OCI-M2 (cell line): ENCODE measurements around the gene RPSA.
"Not testable (repeated sequence)": the region's sequence is repeated elsewhere in the genome, so short reads cannot be mapped to it uniquely, and the experiment has no call there.

Experiments used
- DNase-seq: peaks from one replicate; lab custom pipeline; 2025; ENCODE audit not compliant: unreplicated experiment; lab: John Stamatoyannopoulos, UW

Gene RPSA

DNA sequence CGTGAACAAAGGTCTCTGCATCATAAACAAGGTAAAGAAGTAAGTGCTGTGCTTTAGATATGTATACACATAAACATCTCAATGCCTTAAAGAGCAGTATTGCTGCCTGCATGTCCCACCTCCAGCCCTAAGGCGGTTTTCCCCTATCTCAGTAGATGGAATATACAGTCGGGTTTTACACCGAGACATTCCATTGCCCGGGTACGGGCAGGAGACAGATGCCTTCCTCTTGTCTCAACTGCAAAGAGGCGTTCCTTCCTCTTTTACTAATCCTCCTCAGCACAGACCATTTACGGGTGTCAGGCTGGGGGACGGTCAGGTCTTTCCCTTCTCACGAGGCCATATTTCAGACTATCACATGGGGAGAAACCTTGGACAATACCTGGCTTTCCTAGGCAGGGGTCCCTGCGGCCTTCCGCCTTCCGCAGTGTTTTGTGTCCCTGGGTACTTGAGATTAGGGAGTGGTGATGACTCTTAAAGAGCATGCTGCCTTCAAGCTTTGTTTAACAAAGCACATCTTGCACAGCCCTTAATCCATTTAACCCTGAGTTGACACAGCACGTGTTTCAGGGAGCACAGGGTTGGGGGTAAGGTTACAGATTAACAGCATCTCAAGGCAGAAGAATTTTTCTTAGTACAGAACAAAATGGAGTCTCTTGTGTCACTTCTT lies 12.2 kb downstream of the RPSA start:
- DNase-seq: not testable (repeated sequence)

DNA sequence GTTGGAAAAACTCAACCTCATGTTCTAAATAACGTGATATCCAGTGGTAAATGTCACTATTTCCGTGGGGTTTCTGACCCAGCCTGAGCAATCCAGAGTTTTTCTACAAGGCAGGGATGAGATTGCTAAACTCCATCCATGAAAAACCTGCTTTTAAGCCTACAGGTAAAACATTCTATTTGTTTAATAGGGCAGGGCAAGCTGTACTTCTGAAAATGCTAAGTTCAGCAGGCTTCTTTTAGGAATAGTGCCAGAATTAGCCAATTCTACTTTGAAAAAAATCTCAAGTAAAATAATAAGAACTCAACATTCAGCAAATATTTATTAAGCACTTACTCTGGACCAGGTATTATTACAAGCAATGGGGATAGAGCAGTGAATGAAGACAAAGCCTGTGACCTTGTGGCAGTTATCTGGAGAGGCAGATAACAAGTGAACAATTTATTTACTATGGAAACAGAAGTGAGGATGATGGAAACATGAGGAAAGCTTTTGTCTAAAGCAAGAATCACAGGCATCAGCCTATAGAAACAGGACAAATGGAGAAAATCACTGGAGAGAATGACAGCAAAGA lies 13.3 kb downstream of the RPSA start:
- no peak for DNase-seq

DNA sequence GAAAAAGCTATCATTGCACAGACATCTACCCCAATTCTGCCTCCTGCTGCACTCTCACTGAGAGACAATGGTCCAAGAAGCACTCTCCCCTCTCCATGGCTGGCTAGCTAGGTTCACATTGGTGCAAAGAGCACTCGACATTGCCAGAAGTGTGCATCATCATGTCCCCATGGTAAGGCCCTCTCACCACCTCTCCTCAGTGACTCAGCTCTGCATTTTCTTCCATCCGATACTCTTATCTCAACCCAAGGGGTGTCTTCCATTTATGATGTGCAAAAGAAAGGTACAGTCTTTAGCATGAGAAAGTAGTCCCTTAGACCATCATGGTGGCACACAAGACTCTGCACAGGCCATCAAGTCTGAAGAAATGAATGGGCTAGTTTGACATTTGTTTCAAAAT lies 14.0 kb downstream of the RPSA start:
- DNase-seq: no peak

DNA sequence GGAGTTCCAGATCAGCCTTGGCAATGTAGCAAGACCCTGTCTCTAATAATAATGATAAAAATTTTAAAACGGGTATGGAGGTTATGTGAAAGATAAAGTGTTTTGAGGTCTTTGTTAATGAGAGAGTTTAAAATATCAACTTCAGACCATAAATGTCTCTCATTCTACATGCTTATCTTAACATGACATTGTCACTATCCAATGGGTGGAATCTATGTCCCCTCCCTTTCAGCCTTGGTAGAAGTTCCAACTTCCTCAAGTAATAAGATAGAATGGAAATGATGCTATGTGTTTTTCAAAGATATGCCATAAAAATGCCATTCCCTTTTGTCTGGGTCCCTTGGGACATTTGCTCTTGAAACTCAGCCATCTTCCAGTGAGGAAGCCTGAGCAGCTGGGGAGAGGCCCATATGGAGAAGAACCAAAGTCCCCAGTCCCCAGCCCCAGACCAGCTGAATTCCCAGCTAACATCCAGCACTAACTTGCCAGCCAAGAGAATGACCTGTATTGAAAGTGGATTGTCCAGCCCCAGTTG lies 17.0 kb downstream of the RPSA start:
- peak; percentile 40 for DNase-seq

DNA sequence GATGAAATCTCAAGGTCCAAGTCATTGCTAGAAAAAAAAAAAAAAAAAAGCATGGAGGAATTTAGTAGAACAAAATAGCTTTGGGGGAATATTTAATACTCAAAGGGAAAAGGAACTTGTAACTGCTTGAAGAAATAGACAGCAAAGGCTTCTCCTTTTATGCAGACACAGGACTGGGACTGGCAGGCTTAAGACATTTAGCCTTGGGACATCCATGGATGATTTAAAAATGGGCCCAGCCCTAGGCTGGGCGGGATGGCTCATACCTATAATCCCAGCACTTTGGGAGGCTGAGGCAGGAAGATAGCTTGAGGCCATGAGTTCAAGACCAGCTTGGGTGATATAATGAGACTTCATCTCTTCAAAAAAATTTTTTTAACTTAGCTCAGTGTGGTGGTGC lies 19.8 kb downstream of the RPSA start:
- DNase-seq: no peak

DNA sequence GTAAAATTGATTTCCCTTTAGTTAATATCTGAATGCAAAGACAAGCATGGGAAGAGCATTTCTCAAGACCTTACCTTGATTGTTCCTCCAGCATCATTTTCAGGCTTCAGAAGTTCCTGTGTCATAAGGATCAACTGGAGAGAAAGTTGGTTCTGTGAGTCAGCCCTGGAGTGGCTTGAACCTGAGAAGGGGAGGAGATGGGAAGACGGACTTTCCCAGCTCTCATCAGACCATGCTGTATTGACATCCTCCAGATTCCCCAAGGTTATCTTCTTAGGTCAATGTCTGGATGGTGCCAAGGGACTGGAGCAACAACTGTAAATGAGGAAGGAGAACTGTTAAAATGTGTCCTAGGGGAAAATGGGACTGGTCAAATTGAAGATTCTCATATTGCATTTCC lies 21.0 kb downstream of the RPSA start:
- DNase-seq: no peak

DNA sequence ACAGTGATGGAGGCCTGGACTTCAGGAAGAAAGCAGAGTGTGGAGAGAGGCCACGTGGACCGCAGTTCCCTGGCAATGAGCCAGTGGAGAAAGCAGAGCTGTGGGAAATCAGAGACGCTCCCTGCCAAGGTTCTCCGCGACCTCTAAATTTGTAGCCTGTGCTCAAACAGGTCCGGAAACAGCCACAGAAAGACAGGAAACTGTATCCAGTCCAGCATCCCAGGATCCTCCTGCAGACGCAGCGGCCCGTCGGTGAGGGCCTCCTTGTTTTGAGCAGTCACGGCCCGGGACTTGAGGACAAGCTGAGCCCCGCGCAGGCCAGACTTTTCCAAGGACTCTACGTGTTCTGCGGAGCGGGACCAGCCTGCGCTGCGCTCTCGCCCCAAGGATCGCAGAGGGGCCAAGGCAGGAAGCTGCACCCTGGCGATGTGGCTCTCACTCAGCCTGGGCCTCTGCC lies 22.3 kb downstream of the RPSA start:
- no peak for DNase-seq

DNA sequence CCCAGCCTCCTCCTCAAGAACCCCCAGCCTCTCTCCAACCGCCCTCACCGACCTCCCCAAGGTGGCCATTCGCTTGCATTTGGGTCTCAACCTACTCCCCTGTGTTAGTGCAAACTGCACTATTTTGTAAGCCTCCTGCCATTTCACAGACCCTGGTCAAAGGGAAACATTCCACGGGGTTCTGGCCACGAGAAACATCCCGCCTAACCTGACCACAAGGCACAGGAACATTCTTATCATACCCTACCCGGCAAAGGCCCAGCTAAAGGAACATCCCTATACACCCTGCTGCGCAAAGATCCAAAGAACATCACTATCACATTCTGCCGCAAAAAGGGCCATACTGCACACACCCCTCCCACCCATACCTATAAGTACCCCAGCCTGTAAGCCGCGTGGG lies 22.9 kb downstream of the RPSA start:
- no peak for DNase-seq

DNA sequence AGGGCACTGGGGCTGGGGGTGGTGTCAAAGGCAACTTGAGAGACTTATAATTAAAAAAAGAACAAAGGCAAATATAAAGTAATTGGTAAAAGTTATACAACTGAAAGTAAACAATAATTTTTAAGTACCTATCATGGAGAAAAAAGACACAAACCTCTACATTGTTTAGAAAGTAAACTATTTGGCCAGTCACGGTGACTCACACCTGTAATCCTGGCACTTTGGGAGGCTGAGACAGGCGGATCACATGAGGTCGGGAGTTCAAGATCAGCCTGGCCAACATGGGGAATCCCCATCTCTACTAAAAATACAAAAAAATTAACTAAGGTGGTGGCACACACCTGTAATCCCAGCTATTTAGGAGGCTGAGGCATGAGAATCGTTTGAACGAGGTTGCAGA lies 25.8 kb downstream of the RPSA start:
- DNase-seq: no peak

DNA sequence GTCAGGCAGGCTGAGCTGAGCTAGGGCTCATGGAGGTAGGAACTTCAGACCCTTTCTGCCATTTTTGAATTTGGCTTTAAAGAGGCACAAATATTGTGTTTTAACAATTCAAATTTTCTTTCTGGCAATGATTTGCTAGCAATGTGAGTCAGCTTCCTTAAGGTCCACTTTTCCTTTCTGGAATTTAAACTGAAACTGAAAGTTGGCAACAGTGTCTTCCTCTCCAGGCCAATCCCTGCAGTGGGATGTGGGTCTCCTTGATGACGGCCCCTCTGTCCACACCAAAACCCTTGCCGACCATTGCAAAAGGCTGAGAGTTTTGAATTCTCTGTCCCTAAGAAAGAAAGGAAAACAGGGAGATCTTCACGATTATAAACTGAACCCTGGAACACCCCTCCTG lies 27.1 kb downstream of the RPSA start:
- no peak for DNase-seq

DNA sequence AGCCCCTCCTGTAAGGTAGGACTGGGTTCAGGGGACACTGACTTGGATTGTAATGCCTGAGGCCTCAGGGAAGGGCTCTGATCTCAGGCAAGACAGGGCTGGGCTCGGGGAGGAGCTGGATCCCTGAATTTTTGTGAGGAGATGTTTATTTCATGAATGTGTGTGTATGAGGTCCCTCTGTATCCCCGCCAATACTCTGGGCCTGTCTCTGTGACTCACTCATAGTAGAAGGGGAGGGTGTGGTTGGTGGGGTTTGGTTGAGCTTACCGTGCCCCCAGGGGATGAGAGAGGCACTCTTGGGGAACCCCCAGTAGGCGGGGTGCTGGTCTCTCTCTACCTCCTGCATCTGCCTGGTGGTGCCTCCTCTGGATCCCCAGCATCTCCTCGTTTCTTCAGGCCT lies 28.1 kb downstream of the RPSA start:
- DNase-seq: no peak

DNA sequence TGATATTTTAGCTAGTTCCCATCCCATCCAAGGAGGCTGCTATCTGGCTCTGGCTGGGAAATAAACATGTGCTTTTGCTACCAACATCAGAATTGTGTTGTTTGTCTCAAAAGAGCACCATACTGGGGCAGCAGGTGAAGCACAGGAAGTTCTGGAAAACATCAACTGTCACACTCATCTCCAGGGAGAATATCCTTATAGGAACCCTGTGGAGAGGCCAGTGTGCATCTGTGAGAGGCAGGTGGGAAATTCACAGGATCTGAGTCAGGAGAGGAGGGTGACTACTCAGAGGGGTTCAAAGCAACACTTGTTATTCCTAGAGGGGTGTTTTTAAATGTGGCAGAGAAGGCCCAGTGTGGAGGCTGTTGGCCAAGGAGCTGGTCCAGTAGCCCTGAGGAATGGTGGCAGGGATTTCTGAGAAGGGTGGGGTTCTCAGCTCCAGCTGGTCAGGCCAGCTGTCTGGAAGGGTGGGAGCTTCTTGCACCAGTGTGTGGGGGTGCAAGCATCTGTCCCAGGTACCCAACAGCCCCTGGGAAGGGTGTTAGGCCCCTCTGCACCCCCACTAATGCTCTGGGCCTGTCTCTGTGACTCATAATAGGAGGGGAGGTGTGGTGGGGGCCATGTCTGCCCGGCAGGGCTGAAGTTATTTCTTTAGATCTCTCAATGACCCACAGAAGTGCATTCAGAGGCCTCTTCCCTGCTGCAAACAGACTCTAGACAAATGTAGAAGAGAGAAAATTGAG lies 28.7 kb downstream of the RPSA start:
- DNase-seq: no peak

DNA sequence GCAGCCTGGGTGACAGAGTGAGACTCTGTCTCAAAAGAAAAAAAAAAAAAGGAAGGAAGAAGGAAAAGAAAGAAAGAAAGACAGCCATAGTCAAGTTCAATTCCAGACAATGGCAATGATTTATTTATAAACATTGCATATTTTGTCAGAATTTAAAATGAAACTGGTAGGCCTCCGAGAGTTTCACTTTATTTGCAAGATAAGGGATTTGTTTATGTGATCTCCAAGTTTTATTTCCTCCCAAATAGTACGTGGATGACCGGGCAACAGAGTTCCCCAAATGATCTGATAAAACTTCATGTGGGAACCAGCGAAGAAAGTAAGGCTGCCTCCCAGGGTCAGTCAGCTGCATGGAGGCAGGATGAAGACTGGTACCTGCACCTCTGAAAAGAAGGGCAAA lies 32.4 kb downstream of the RPSA start:
- DNase-seq: no peak

DNA sequence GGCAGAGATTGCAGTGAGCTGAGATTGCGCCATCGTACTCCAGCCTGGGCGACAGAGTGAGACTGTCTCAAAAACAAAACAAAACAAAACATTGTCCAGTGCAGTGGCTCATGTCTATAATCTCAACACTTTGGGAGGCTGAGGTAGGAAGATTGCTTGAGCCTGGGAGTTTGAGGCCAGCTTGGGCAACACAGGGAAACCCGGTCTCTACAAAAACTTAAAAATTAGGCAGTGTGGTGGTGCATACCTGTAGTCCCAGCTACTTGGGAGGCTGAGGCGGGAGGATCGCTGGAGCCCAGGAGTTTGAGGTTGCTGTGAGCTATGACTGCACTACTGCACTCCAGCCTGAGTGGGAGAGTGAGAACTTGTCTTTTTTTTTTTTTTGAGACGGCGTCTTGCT lies 33.8 kb downstream of the RPSA start:
- DNase-seq: no peak

DNA sequence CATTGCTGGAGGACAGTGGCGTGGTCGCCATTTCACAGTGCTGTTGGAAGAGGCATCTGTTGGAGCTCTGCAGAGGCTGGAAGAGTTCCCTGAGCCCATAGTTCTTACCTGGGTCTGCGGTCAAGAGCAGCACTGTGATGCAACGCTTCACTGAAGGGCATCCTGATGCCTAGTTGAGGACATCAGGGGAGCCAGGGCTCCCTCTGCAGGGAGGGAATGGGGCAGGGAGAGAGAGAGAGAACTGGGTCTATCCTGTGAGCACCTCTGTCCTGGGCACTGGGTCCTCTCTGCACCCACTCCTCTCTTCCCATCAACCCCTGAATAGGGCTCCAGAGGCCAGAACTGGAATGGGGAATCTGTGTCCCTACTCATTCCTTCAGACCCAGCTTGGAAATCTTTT lies 37.0 kb downstream of the RPSA start:
- no peak for DNase-seq

DNA sequence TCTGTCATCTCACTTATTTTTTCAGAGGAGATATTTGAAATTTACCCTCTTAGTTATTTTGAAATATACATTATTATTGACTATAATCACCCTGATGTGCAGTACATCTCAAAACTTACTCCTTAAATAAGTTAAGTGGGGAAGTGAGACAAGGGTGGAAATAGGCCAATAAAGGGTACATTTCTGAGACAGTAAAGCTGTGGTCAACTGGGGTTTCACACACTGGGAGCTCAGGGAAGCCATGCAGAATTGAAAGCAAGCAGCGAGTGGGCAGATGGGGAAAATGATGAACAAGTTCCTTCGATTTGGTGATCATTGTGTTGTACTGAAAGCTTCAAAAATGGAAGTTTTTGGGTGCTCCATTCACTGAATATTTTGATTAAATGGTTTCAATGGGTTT lies 39.4 kb downstream of the RPSA start:
- DNase-seq: no peak

DNA sequence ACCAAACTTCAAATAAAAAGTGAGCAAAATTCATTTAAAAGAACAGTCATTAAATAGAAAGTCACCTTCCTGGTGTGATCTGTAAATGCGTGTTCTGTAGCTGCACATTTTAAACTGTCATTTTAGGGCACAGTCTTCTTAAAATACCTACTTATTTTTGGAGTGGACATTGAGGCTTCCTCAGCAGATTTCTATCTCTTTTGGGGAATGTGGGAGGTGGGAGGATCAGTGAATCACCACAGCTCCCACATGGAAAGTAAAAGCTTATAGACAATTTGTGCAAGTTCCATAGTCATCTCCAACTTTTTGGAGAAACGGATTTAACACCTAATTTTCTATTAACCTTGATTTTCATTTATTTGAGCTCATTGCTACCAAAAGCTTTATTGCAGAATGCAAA lies 39.9 kb downstream of the RPSA start:
- DNase-seq: no peak

DNA sequence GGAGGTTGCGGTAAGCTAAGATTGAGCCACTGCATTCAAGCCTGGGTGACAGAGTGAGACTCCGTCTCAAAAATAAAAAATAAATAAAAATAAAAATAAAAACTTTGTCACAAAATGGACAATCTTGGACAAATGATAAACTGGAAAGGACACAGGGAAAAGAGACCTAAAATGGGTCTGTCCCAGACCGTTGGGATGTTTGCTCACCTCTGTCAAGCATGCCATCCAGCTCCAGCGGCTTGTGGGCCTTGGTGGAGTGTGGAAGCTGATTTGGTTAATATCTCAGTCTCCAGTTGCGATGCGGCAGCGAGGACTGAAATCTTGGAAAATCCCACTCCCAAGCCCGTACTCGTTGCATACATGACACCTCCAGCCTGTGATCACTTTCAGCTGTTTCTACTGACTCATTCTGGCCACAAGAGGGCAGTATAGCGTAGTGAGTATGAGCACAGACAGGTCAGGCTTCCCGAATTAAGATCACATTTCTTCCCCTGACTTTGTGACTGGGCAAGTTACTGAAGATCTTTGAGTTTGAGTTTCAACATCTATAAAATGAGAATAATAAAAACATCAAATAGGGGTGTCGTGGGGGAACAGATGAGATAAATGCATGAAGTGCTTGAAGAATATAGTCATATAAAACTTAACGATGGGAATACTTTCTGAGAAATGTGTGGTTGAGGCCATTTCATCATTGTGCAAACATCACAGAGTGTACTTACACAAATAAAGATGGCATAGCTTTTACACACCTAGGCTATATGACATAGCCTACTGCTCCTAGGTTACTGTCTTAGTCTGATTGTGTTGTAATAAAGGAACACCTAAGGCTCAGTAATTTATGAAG lies 41.3 kb downstream of the RPSA start:
- DNase-seq: no peak

DNA sequence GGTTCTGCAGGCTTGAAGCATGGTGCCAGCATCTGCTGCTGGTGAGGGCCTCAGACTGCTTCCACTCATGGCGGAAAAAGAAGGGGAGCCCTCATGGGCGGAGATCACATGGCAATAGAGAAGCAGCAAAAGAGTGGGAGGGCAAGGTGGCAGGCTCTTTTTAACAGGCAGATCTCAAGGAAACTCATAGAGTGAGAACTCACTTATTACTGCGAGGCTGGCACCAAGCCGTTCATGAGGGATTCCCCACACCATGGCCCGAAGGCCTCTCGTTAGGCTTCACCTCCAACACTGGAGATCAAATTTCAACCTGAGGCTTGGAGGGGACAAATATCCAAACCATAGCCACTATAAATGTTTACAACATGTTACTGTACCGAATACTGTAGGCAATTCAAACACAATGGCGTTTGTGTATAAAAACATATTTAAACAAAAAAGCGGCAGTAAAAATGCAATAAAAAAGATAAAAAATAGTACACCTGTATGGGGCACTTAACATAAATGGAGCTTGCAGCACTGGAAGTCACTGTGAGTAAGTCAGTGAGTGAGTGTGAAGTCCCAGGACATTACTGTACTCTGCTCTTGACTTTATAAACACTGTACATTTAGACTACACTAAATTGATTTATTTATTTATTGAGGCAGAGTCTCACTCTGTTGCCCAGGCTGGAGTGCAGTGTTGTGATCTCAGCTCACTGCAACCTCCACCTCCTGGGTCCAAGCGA lies 42.1 kb downstream of the RPSA start:
- no peak for DNase-seq

DNA sequence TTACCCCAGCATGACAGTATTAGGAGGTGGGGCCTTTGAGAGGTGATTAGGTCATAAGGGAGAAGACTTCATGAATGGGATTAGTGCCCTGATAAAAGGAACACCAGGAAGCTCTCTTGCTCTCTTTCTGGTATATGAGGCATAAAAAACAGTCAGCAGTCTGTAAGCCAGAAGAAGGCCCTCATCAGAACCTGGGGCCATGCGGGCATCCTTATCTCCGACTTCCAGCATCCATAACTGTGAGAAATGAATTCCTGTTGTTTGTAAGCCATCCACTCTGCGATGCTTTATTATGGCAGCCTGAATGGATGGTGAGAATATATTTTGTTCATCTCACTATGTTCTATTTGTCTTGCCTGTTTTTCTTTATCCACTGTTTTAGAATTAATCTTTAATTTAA lies 43.3 kb downstream of the RPSA start:
- no peak for DNase-seq

DNA sequence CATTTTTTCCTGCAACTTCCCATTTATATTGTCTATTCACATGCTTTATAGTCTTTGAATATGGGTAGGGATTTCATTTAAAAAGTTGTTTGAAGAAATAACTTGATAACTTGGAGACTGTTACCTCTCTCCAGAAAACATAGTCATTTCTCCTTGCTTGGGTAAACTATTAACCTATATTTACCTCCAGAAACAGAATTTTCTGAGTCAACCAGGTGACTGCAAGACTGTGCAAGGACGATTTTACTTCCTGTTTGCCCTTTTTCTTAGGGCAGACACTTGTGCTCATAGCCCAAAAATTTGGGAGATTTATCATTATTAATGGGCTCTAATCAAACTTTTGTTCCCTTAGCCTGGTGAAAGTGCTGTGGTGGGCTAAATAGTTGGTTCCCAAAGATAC lies 46.6 kb downstream of the RPSA start:
- DNase-seq: no peak
